GM12864 (cell line): ENCODE results near the gene NKX6-2.
"Not testable (repeated sequence)": the region's sequence is repeated elsewhere in the genome, so short reads cannot be mapped to it uniquely, and the experiment has no call there.

ENCODE experiments used
- DNase-seq: peaks from one replicate; pipeline ENCODE4 v3.0.0-alpha.2; 2011; ENCODE audit warnings: low read depth
- H3K4me3 ChIP-seq: 2 replicates; pipeline ENCODE4 v1.5.1; 2011; ENCODE audit warnings: mild to moderate bottlenecking, low read depth, low read length, control low read depth
- CTCF ChIP-seq: IDR thresholded peaks from 2 replicates; pipeline ENCODE4 v1.5.1; 2011; ENCODE audit warnings: low read depth, mild to moderate bottlenecking, moderate library complexity, low read length, control low read depth, inconsistent platforms; ENCODE audit errors: missing control alignments

Gene NKX6-2

GRCh38 chr10:132829403-132829802, 43.5 kb upstream of the NKX6-2 start:
- TF ChIP-seq CTCF, result no peak
- no peak overlapping the region for H3K4me3 ChIP-seq
- no peak for DNase-seq

DNA sequence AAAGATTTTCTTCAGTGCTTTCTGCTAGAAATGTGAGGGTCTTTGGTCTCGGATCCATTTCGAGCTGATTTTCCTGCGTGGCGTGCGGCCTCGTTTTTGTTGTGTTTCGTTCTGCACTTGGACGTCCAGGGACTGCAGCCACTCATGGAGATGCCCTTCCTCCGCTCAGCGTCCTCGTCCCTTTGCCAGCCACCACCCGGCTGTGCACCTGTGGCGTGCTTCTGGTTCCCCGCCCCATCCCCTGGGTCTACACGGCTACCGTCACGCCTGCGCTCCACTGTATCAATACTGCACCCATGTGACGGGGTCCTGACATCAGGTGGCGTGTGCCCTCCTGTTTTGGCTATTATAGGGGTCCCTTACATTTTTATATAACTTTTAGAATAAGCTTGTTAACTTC, 42.7 kb upstream of the NKX6-2 start:
- no peak for DNase-seq
- TF ChIP-seq CTCF, result no peak
- no peak overlapping the region for H3K4me3 ChIP-seq

DNA sequence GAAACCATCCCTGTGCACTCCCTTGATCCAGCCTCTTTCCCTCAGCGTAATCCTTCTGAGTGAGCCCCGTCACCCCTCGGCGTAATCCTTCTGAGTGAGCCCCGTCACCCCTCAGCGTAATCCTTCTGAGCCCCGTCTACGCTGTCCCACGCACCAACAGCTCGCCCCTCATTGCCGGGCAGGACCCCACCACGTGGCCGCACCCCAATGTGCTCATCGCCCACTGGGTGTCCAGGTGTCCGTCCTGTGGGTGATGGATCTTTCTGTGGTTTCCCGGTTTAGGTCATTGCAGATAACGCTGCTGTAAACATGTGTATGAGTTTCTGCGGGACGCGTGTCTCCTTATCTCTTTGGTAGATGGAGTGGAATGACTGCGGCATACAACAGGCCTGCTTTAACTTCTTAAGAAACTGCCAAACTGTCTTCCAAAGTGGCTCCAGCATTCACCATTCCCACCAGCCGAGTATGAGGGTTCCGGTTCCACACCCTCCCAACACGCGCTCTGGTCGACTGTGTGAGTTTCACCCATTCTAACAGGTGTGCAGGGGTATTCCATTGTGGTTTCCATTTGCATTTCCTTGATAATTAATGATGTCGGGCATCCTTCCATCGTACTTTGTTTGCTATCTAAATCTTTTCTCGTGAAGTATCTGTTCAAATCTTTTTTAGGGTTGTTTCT, 42.1 kb upstream of the NKX6-2 start:
- DNase-seq, result no peak
- H3K4me3 ChIP-seq, result no peak overlapping the region
- no peak for TF ChIP-seq CTCF

DNA sequence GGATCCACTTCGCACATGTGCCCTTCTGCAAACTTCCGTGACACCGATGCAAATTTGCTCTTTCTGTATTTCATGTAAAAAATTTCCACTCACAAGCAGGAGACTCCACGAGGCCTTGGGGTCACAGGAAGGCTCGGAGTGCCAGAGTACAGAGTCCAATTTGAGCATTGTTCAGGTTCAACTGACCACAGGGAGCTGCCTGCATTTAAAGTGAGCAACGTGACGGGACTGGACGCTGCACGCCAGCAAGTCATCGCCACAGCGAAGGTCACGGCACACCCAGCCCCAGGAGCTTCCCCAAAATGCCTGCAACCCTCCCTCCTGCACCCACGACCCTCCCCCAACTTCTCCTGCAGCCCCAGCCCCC, 41.5 kb upstream of the NKX6-2 start:
- no peak overlapping the region for H3K4me3 ChIP-seq
- DNase-seq, result no peak
- no peak for TF ChIP-seq CTCF

DNA sequence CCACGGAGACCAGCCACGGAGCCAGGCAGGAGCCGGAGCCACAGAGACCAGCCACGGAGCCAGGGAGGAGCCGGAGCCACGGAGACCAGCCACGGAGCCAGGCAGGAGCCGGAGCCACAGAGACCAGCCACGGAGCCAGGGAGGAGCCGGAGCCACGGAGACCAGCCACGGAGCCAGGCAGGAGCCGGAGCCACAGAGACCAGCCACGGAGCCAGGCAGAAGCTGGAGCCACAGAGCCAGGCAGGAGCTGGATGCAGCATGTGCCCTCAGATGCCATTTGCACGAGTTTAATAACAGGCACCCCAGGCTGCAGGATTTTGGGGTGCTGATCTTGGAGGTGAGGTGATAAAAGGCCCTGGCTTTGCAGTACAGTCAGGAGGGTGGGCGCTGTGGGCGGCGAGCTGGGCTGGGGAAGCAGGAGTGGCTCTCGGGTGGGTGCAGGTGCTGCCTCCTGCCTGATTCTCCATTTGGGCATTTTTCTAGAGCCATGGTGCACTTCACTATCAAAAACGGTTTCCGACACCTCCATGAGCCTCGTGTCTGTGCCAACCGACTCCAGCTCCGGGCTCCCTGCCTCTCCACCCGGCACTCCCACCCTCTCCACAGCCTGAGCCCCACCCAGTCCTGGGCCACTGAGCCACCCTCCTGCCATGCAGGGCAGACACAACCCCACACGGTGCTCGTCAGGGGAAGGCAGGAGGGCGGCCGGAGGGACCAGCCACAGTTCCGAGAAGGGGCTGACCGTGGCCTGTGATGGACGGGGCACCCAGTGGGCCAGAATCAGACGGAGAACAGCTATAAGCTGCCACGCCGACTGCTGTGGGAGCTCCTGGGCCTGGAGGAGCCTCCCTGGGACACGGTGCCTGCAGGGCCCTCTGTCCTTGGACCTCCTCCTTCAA, 40.8 kb upstream of the NKX6-2 start:
- no peak overlapping the region for H3K4me3 ChIP-seq
- DNase-seq, result no peak
- no peak for TF ChIP-seq CTCF

DNA sequence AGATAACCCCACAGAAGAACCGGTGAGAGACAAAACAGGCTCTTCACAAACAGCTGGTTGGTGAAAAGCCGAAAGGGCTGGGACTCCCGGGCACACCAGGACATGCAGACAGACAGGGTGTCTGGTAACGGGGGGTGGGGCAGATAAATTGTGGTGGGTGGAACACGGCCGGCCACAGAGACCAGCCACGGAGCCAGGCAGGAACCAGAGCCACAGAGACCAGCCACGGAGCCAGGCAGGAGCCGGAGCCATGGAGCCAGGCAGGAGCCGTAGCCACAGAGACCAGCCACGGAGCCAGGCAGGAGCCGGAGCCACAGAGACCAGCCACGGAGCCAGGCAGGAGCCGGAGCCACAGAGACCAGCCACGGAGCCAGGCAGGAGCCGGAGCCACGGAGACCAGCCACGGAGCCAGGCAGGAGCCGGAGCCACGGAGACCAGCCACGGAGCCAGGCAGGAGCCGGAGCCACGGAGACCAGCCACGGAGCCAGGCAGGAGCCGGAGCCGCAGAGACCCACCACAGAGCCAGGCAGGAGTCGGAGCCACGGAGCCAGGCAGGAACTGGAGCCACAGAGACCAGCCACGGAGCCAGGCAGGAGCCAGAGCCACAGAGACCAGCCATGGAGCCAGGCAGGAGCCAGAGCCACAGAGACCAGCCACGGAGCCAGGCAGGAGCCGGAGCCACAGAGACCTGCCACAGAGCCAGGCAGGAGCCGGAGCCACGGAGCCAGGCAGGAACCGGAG, 40.0 kb upstream of the NKX6-2 start:
- not testable (repeated sequence) for H3K4me3 ChIP-seq

DNA sequence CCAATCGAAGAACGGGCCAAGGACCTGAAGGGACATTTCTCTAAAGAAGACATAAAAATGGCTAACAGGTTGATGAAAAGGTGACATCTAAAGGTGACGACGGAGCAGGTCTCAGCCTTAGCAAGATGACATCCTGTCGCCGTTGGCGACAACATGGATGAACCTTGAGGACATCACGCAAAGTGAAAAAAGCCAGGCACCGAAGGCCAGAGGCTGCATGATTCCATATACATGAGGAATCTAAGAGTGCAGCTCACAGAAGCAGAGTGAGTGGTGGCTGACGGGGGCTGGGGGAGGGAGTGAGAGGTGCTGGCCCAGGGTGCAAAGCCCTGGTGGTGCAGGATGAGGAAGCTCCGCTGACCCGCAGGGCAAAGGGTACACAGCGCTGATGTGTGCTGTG, 34.1 kb upstream of the NKX6-2 start:
- no peak for TF ChIP-seq CTCF
- no peak for DNase-seq
- H3K4me3 ChIP-seq, result no peak overlapping the region

More for the DNA sequence above, 40.0 kb upstream of the NKX6-2 start:
- DNase-seq, result not testable (repeated sequence)
